Stimulated activated naive CD4-positive, alpha-beta T cell treated with Interleukin-2 at 50 U/mL for 16 hours (primary cell): ENCODE results near the gene MAEA.

Source experiments
- DNase-seq: peaks from one replicate; lab custom pipeline; 2025; lab: John Stamatoyannopoulos, UW

The MAEA gene

GRCh38 chr4:1249731-1250526 is 39.8 kb upstream of the MAEA start:
- DNase-seq = peak; percentile 44

GRCh38 chr4:1250527-1250812 is 39.2 kb upstream of the MAEA start:
- DNase-seq = no peak

- no peak for DNase-seq
Observed at GRCh38 chr4:1250921-1251772, 38.5 kb upstream of the MAEA start.

DNA sequence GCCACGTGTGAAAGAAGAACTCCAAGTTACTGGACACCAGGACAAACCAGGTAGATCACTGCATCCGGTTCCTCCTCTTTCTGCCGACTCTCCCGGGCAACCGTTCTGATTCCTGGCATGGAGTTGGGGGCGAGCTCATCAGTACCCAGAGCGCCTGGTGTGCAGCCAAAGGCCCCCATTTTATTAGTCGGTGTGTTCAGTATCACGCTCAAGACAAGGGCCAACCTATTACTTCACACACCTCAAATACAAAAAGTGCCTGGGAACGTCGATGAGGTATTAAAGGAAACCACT is 38.0 kb upstream of the MAEA start:
- DNase-seq = no peak

DNA sequence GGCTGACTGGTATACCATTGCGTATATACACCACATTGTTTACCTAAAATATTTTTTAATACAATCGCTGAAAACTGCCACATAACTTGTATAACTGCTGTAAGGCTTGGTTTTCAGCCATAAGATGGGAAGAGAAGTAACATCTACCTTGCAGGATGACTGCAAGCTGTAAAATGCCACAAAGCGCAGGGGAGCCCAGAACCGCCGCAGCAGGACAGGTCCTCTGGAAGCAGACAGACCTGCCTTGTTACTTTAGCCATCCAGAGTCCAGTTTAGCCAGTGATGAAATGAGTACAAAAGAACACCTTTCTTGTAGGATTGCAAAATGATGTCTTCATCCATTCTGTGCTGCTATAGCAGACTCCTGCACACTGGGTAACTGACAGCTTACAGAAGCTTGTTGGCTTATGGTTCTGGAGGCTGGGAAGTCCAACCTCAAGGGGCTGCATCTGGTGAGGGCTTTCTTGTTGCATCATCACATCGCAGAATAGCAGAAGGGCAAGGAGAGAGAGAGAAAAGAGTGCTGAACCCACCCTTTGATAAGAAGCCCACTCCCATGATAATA is 36.7 kb upstream of the MAEA start:
- DNase-seq = no peak

DNA sequence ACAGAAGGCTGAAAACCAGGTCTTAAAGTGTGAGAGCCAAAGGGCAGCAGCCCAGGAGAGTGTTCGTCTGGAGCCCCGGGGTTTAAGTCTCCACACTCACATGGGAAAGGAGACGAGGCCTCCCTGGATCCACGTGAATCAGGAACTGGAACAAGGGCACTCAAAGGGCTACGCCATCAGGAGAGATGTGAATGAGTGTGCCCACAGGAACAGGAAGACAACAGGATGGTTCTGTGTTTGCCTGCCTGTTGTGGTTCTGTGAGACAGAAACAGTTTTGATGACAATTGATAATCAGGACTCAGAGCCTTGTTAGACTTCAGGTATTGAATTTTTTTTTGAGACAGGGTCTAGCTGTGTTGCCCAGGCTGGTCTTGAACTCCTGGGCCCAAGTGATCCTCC is 35.9 kb upstream of the MAEA start:
- DNase-seq = no peak

DNA sequence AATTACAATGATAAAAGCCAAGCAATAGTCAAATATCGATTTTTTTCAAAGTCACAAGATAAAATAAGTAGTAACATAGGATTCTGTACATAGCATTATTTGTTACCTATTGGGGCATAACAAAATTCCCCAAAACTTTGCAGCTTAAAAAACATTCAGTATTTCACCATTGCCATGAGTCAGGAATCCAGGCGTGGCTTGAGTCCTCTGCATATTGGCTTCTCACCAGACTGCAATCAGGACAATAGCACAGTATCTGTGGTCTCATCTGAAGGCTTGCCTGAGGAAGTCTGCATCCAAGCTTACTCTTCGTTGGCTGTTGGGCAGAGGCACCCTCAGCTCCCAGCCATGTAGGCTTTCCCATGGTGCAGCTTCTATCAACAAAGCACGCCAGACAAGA is 34.5 kb upstream of the MAEA start:
- DNase-seq = no peak

DNA sequence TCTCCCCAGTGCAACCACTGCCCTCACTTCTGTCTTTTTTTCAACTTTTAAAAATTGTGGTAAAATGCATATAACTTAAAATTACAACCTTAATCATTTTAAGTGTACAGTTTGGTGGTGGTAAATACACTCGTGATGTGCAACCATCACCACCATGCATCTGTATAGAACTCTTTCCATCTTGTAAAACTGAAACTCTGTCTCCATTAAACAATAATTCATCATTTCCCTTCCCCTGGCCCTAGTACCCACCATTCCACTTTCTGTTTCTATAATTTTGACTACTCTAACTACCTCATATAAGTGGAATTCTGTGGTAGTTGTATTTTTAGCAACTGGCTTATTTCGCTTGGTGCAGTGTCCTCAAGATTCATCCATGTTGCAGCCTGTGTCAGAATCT is 34.0 kb upstream of the MAEA start:
- DNase-seq = no peak

GRCh38 chr4:1258457-1258856 is 31.2 kb upstream of the MAEA start:
- DNase-seq = no peak

GRCh38 chr4:1259966-1260365 is 29.7 kb upstream of the MAEA start:
- no peak for DNase-seq

DNA sequence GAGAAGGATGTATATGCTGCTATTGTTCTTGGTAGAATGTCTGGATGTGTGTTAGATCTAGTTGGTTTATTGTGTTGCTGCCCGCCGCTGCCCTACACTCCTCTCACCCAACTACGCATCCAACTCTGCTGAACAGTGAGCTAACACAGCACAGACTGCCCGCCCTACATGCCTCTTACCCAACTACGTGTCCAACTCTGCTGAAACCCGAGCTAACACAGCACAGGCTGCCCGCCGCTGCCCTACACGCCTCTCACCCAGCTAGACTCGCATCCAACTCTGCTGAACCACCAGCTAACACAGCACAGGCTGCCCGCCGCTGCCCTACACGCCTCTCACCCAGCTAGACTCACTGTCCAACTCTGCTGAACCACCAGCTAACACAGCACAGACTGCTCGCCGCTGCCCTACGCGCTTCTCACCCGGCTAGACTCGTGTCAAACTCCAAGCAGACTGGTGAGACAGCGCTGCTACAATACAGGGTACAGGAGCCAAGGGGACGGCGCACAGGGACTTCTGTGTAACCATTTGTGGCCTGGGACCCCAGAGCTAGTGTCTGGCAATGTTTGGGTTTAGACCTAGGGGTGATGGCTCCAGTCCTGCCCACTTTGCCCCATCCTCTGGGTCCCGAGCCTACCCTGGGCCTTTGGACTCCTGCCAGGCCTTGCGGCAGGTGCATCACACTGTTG is 29.1 kb upstream of the MAEA start:
- DNase-seq = no peak

DNA sequence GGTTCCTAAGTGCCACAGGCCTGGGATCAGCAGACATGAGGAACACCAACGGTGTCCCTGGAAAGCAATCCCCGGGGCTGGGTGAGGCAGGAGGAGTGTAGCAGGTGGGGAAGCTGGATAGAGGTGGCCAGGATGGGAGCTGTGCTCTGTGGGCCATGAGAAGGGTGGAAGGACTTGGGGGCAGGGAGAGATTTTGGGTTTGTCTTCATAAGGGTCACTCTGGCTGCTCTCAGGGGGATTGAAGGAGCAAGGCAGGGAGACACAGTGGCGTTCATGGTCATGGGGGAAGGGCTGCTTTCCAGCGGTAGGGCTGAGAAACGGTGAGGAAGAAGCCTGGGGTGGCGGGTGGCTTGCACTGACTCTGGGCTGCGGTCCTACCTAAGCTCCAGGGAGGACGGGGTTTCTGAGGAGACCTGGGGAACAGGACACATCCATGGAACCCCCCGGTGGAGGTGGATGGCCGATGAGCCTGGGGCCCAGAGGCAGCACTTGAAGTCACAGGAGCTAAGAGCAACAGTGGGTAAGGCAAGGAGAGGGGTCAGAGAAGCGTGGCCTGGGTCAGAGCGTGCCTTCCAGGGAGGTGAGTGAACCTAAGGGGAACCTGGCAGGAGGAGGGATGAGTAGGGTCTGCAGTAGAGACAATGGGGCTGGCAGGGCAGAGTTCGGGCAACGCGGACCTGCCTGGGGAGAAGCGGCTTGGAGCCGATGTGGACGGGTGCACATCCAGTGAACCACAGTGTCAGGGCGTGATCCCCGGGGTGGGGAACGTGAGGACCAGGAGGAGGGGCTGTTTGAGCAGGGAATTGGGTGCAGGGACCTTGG is 28.4 kb upstream of the MAEA start:
- DNase-seq = no peak

GRCh38 chr4:1264942-1265341 is 24.7 kb upstream of the MAEA start:
- DNase-seq = no peak

DNA sequence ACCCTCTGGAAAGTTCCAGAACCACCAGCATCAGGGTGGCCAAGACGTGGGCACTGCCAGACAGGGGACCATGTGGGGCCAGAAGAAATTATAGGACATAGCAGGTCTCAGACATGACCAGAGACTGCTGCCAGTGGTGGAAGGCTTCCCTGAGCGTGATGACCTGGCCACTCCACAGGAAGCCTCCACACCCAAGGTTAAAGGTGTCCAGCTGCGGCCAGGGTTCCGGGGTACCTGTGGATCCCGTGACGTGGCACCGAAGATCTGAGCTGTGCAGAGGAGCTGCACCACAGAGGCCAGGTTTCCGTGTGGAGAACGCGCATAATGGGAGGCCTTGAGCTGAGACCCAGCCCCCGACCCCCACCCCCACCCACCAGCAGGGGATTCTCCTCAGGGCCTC is 24.3 kb upstream of the MAEA start:
- no peak for DNase-seq

GRCh38 chr4:1266881-1267763 is 22.6 kb upstream of the MAEA start:
- no peak for DNase-seq

- no peak for DNase-seq
Observed at GRCh38 chr4:1269209-1269608, 20.5 kb upstream of the MAEA start.

GRCh38 chr4:1271686-1272085 is 18.0 kb upstream of the MAEA start:
- DNase-seq = no peak

- no peak for DNase-seq
Observed at GRCh38 chr4:1274871-1275270, 14.8 kb upstream of the MAEA start.

- no peak for DNase-seq
Observed at GRCh38 chr4:1276984-1277383, 12.7 kb upstream of the MAEA start.

DNA sequence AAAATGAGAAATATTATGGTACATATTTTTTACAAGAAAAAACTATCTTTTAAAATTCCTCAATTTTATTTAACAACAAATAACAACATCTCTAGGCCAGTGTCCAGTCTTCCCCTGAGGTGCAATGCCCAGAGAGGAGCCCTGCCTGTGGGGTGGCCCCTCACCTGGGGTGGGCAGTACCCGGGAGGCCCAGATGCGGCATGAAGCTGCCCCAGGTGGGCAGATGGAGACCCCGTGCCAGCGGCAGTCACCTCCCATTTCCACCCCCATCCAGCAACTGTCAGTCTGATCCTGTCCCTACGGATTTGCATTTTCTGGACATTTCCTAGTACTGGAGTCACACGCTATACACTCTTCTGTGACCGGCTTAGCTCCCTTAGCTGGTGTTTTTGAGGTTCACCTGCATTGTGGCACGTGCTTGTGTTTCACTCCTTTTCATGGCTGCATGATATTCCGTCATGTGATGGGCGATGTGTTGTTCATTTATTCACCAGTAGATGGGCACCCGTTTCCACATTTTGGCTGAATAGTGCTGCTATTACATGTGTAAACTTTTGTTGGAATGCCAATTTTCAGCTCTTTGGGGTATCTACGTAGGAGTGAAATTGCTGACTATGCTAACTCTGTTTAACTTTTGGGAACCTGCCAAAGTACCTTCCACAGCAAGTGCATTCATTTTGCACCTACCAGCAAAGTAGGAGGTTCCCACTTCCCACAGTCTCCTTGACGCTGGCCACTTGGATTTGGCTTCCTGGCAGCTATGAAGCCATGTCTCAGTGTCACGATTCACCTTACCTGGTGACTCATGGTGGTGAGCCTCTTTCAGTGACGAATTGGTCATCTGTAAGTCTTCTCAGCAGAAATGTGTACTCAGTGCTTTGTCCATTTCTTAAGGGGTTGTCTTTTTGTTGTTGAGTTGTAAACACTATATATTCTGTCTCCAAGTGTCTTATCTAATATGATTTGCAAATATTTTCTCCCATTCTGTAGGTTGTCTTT is 11.7 kb upstream of the MAEA start:
- no peak for DNase-seq
